HG02798 (cell line): Measurements from ENCODE around the gene TDRD12.
"Not testable (repeated sequence)": the region's sequence is repeated elsewhere in the genome, so short reads cannot be mapped to it uniquely, and the experiment has no call there.

Experiments used
- ATAC-seq: cut with Tn5 transposase; IDR thresholded peaks from one replicate; pipeline ENCODE4 v1.9.1; 2021; ENCODE audit warnings: mild to moderate bottlenecking; ENCODE audit not compliant: unreplicated experiment, poor library complexity

TDRD12 gene

GRCh38 chr19:32745594-32746251 lies 26.2 kb downstream of the TDRD12 start:
- not testable (repeated sequence) for ATAC-seq

- ATAC-seq = not testable (repeated sequence)
These were observed 27.1 kb downstream of the TDRD12 start for GRCh38 chr19:32746631-32747196.

- ATAC-seq = no peak
These were observed 28.9 kb downstream of the TDRD12 start for GRCh38 chr19:32748497-32748896.

GRCh38 chr19:32748948-32749347 lies 29.4 kb downstream of the TDRD12 start:
- no peak for ATAC-seq

GRCh38 chr19:32749361-32749760 lies 29.8 kb downstream of the TDRD12 start:
- ATAC-seq = no peak

- no peak for ATAC-seq
These were observed 31.0 kb downstream of the TDRD12 start for GRCh38 chr19:32750441-32751055.

- ATAC-seq = no peak
These were observed 31.5 kb downstream of the TDRD12 start for GRCh38 chr19:32751066-32751465.

- no peak for ATAC-seq
These were observed 37.6 kb downstream of the TDRD12 start for GRCh38 chr19:32757189-32757588.

- not testable (repeated sequence) for ATAC-seq
These were observed 45.8 kb downstream of the TDRD12 start for GRCh38 chr19:32765365-32765764.

- ATAC-seq = no peak
These were observed 48.5 kb downstream of the TDRD12 start for GRCh38 chr19:32767951-32768679.

- no peak for ATAC-seq
These were observed 52.0 kb downstream of the TDRD12 start for GRCh38 chr19:32771596-32771995.

- ATAC-seq = no peak
These were observed 53.6 kb downstream of the TDRD12 start for GRCh38 chr19:32773126-32773525.

- ATAC-seq = no peak
These were observed 59.5 kb downstream of the TDRD12 start for GRCh38 chr19:32779082-32779481.

- no peak for ATAC-seq
These were observed 61.7 kb downstream of the TDRD12 start for GRCh38 chr19:32781280-32781679.

- not testable (repeated sequence) for ATAC-seq
These were observed 62.5 kb downstream of the TDRD12 start for GRCh38 chr19:32782089-32782488.

- ATAC-seq = not testable (repeated sequence)
These were observed 67.7 kb downstream of the TDRD12 start for GRCh38 chr19:32787161-32787813.

- not testable (repeated sequence) for ATAC-seq
These were observed 68.3 kb downstream of the TDRD12 start for GRCh38 chr19:32787895-32788294.

GRCh38 chr19:32789429-32789828 lies 69.9 kb downstream of the TDRD12 start:
- no peak for ATAC-seq

- no peak for ATAC-seq
These were observed 78.6 kb downstream of the TDRD12 start for GRCh38 chr19:32798201-32798600.

- ATAC-seq = no peak
These were observed 80.6 kb downstream of the TDRD12 start for GRCh38 chr19:32800191-32800590.

- no peak for ATAC-seq
These were observed 81.2 kb downstream of the TDRD12 start for GRCh38 chr19:32800754-32801153.
